Activated naive CD8-positive, alpha-beta T cell treated with anti-CD3 and anti-CD28 coated beads for 36 hours (primary cell): ENCODE results near the gene POU2F2. TPM values are rescaled to one million over a fixed set of nuclear protein-coding genes. Genes with fewer than 3 reads are reported as not detected.
A peak's percentile ranks its signal among the peaks of the same experiment; 100 is the strongest.
"Not testable (repeated sequence)": the region's sequence is repeated elsewhere in the genome, so short reads cannot be mapped to it uniquely, and the experiment has no call there.

ENCODE experiments used
- DNase-seq: peaks from one replicate; pipeline ENCODE4 v3.0.0; 2021
- H3K27ac Mint-ChIP-seq: one replicate; pipeline ENCODE4 v1.8.0; 2022; ENCODE audit warnings: mild to moderate bottlenecking, moderate library complexity, mixed read lengths
- H3K27me3 Mint-ChIP-seq: one replicate; pipeline ENCODE4 v1.8.0; 2022; ENCODE audit warnings: mild to moderate bottlenecking, mixed read lengths
- H3K36me3 Mint-ChIP-seq: one replicate; pipeline ENCODE4 v1.8.0; 2021; ENCODE audit warnings: mild to moderate bottlenecking, mixed read lengths
- H3K4me1 Mint-ChIP-seq: one replicate; pipeline ENCODE4 v1.8.0; 2021; ENCODE audit warnings: mixed read lengths
- H3K4me3 Mint-ChIP-seq: one replicate; pipeline ENCODE4 v1.8.0; 2022; ENCODE audit warnings: mild to moderate bottlenecking, moderate library complexity, mixed read lengths
- H3K9me3 Mint-ChIP-seq: one replicate; pipeline ENCODE4 v1.8.0; 2022; ENCODE audit warnings: mixed read lengths
- total RNA-seq, 2 experiments: library from RNA; stranded (reverse); gene quantifications; one replicate each; pipeline ENCODE4 v1.2.3, GENCODE V29; 2021

Gene POU2F2
- total RNA-seq, 2 experiments from 2014 or later, result 50.8 to 52.2 TPM

GRCh38 chr19:42108527-42109389 lies 23.5 kb downstream of the POU2F2 start:
- H3K4me3 Mint-ChIP-seq, result no peak overlapping the region
- H3K4me1 Mint-ChIP-seq, result peaks cover 50% of the 10 kb centered on the region
- H3K36me3 Mint-ChIP-seq, result peaks cover 31% of the 10 kb centered on the region
- no peaks in the 10 kb centered on the region for H3K9me3 Mint-ChIP-seq
- no peaks in the 10 kb centered on the region for H3K27me3 Mint-ChIP-seq
- peak overlapping the region; percentile 22 for H3K27ac Mint-ChIP-seq
- peak; percentile 83 for DNase-seq

DNA sequence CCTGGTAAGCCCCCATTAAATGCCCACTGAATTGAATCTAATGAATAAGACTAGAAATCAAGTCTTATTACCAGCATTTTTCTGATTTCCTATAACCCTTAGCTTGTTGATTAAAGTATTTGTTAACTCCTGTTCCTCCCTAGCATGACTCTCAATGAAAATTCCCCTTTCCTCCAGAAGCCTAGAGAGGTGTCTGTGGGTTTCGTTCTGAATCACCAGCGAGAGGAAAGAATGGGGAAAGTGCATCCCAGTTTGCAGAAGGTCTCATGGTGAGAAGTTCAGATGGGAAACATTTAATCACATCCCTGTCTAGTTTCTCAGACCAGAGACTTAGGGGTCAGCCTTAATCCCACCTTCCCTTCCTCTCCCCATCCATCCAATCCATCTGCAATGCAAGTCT lies 26.9 kb downstream of the POU2F2 start:
- H3K36me3 Mint-ChIP-seq, result peaks cover 13% of the 10 kb centered on the region
- no peak overlapping the region for H3K4me3 Mint-ChIP-seq
- no peaks in the 10 kb centered on the region for H3K9me3 Mint-ChIP-seq
- H3K4me1 Mint-ChIP-seq, result peaks cover 31% of the 10 kb centered on the region
- no peak for DNase-seq
- H3K27ac Mint-ChIP-seq, result peak overlapping the region; percentile 65
- H3K27me3 Mint-ChIP-seq, result no peaks in the 10 kb centered on the region

- Mint-ChIP-seq H3K27me3 (no peaks in the 10 kb centered on the region), H3K36me3 (peaks cover 19% of the 10 kb centered on the region), H3K9me3 (no peaks in the 10 kb centered on the region), H3K27ac (no peak overlapping the region), H3K4me1 (peaks cover 24% of the 10 kb centered on the region), H3K4me3 (no peak overlapping the region)
- DNase-seq, result no peak
Observed at GRCh38 chr19:42102877-42103276, 29.4 kb downstream of the POU2F2 start.

- not testable (repeated sequence) for H3K9me3 Mint-ChIP-seq, H3K27me3 Mint-ChIP-seq, DNase-seq, H3K27ac Mint-ChIP-seq, H3K4me3 Mint-ChIP-seq
- H3K4me1 Mint-ChIP-seq, result peaks cover 11% of the 10 kb centered on the region
- peaks cover 20% of the 10 kb centered on the region for H3K36me3 Mint-ChIP-seq
Observed at GRCh38 chr19:42100241-42100640, 32.0 kb downstream of the POU2F2 start.

DNA sequence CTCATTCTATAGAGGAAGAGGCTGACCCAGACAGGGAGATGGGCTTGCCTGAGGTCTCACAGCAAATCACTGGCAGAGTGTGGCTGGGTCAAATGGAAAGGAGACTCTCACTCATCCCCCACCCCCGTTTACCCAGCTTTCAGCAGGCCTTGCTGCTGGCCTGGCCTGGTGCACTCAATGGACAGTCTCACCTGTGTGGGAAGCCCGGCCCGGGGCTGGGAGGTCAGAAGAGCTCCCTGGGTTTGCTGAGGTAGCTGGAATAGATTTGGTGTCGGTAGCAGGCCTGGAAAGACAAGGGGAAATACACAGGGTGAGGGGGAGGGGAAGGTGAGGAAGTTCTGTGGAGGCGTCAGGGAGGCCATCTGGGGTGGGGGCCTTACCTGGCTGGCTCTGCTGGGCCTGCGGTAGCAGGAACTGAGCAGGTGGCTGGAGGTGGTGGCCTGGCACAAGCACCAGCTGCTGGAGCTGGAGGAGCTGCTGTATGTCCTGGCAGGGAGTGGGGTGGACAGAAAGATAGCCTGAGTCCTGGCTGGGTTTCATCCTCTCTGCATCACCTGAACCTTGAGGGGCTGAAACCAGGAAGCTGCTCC lies 32.8 kb downstream of the POU2F2 start:
- Mint-ChIP-seq H3K4me3 (no peak overlapping the region), H3K27me3 (no peaks in the 10 kb centered on the region), H3K9me3 (no peaks in the 10 kb centered on the region), H3K4me1 (peaks cover 5% of the 10 kb centered on the region), H3K27ac (no peak overlapping the region), H3K36me3 (peaks cover 19% of the 10 kb centered on the region)
- no peak for DNase-seq

DNA sequence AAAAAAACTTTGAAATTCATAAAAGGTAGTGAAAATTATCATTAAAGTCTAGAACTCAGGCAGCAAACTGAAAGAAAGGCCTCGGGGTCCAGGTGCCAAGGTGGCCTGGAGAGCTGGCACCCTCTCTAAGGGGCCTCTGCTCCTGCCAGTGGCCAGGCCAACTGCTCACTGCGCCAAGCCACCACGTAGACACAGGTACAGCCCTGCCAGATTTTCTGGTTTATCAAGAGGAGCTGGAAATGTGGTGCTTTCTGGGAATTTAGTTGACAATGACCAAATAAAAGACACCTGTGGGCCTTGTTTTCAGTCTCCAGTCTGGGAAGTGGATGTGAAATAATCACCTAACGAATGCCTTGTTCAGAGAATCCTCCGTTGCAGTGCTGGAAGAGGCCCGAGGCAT lies 33.5 kb downstream of the POU2F2 start:
- H3K27ac Mint-ChIP-seq, result no peak overlapping the region
- H3K9me3 Mint-ChIP-seq, result no peaks in the 10 kb centered on the region
- no peak overlapping the region for H3K4me3 Mint-ChIP-seq
- no peaks in the 10 kb centered on the region for H3K27me3 Mint-ChIP-seq
- no peak for DNase-seq
- peaks cover 24% of the 10 kb centered on the region for H3K36me3 Mint-ChIP-seq
- peaks cover 2% of the 10 kb centered on the region for H3K4me1 Mint-ChIP-seq

GRCh38 chr19:42097461-42097860 lies 34.8 kb downstream of the POU2F2 start:
- peaks cover 2% of the 10 kb centered on the region for H3K4me1 Mint-ChIP-seq
- no peak overlapping the region for H3K4me3 Mint-ChIP-seq
- H3K27me3 Mint-ChIP-seq, result no peaks in the 10 kb centered on the region
- peaks cover 25% of the 10 kb centered on the region for H3K36me3 Mint-ChIP-seq
- no peak overlapping the region for H3K27ac Mint-ChIP-seq
- no peak for DNase-seq
- no peaks in the 10 kb centered on the region for H3K9me3 Mint-ChIP-seq

DNA sequence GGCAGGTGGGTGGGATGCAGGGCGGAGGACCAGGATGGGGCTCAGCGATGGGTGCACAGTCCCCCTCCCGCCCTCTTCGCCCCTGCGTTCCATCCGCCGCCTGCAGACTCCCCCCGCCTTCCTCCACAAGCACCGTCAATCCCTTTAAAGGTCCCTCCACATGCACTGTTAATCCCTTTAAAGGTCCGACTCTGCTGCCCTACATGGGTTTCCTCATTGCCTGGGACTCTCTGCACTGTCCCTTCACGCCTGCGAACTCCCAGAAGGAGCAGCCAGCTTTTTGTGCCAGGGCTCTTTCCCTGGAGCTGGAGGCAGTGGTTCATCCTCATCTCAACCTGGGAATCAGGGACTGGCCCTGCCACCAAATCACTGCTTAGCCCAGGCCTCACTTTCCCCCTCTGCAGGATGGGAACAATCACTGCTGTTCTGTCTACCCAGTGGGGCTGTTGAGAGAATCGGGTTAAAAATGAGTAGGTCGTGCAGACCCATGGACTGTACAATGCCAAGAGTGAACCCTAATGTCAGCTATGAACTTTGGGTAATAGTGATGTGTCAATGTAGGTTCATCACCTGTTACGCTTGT lies 35.9 kb downstream of the POU2F2 start:
- no peak for DNase-seq
- Mint-ChIP-seq H3K27me3 (no peaks in the 10 kb centered on the region), H3K4me3 (no peak overlapping the region), H3K36me3 (peaks cover 26% of the 10 kb centered on the region), H3K4me1 (no peaks in the 10 kb centered on the region), H3K27ac (no peak overlapping the region), H3K9me3 (no peaks in the 10 kb centered on the region)

DNA sequence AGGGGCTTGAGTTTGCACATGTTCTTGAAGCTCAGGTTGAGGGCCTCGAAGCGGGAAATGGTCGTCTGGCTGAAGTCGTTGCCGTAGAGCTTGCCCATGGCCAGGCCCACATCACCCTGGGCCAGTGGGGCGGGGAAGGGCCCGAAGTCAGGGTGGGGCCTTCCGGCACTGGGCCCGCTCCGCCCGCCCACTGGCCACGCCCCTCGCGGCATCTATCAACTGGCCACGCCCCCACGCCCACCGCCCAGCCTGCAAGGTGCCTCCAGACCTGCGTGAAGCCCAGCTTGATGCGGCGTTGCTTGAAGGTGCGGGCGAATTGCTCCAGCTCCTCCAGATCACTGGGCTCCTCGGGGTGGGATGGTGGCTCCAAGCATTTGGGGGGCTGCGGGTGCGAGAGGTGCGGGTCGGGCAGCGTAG lies 36.4 kb downstream of the POU2F2 start:
- Mint-ChIP-seq H3K27ac (no peak overlapping the region), H3K4me3 (no peak overlapping the region), H3K36me3 (peaks cover 29% of the 10 kb centered on the region), H3K9me3 (no peaks in the 10 kb centered on the region), H3K27me3 (no peaks in the 10 kb centered on the region), H3K4me1 (peaks cover 4% of the 10 kb centered on the region)
- no peak for DNase-seq

- H3K27ac Mint-ChIP-seq, result no peak overlapping the region
- peaks cover 8% of the 10 kb centered on the region for H3K4me1 Mint-ChIP-seq
- peaks cover 33% of the 10 kb centered on the region for H3K36me3 Mint-ChIP-seq
- DNase-seq, result no peak
- H3K9me3 Mint-ChIP-seq, result no peaks in the 10 kb centered on the region
- H3K4me3 Mint-ChIP-seq, result no peak overlapping the region
- H3K27me3 Mint-ChIP-seq, result no peaks in the 10 kb centered on the region
Observed at GRCh38 chr19:42095142-42095813, 37.0 kb downstream of the POU2F2 start.

DNA sequence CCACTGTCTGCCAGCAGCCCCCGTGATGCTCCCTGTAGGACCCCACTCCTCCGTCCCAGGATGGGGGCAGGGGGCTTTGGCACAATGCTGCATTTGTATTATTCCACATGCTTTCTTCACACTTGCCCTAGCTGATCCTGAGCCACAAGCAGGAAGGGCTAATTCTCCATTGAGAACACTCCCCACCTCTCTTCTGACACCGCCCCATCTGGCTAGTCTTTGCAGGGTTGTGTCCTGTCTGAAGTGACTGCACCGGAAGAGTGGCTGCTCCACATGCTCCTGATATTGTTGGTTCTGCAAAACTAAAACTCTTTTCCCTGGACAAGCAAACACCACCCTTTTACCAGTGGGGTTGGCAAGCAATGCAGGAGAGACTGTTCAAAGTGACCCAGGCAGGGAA lies 38.3 kb downstream of the POU2F2 start:
- DNase-seq, result no peak
- H3K27ac Mint-ChIP-seq, result no peak overlapping the region
- no peak overlapping the region for H3K4me3 Mint-ChIP-seq
- peaks cover 29% of the 10 kb centered on the region for H3K36me3 Mint-ChIP-seq
- H3K27me3 Mint-ChIP-seq, result no peaks in the 10 kb centered on the region
- peaks cover 19% of the 10 kb centered on the region for H3K4me1 Mint-ChIP-seq
- no peaks in the 10 kb centered on the region for H3K9me3 Mint-ChIP-seq

DNA sequence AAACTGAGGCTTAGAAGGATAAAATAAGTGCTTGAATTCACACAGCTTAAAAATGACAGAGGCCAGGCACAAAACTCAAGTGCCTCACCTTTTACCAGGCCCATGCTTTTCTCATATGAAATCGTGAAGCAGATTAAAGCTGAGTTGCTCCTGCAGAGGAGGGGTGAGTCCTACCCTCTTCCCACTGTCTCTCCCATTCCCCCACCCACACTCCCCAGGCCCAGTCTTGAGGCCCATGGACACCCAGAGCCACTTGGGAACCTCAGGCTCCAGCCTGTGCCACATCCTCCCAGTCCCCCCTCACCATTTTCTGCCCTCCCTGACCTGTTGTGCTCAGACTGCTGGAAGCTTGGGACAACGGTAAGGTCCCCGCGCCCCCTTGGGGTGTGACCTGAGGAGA lies 38.7 kb downstream of the POU2F2 start:
- H3K4me3 Mint-ChIP-seq, result no peak overlapping the region
- H3K9me3 Mint-ChIP-seq, result no peaks in the 10 kb centered on the region
- no peak overlapping the region for H3K27ac Mint-ChIP-seq
- peaks cover 22% of the 10 kb centered on the region for H3K4me1 Mint-ChIP-seq
- peaks cover 30% of the 10 kb centered on the region for H3K36me3 Mint-ChIP-seq
- no peak for DNase-seq
- no peaks in the 10 kb centered on the region for H3K27me3 Mint-ChIP-seq

DNA sequence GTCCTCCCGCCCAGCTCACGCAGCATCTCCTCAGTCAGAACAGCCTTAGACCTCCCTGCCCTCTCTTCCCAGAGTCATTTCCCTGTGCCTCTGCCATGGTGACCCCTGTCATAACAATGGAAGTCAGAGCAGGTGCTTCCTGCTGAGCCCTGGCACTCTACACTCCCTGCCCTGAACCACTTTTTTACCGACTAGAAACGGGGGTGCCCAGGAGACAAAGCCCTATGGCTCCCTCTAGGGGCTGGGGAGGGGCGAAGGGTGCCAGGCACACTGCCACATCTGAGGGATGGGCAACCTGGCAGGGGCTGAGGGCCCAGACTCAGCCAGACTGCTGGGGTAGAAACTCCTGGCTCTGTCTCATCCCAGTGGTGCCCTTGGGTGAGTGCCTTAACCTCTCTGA lies 39.9 kb downstream of the POU2F2 start:
- peak; percentile 44 for DNase-seq
- Mint-ChIP-seq H3K9me3 (no peaks in the 10 kb centered on the region), H3K36me3 (peaks cover 30% of the 10 kb centered on the region), H3K27ac (no peak overlapping the region), H3K4me1 (peaks cover 24% of the 10 kb centered on the region), H3K27me3 (no peaks in the 10 kb centered on the region), H3K4me3 (no peak overlapping the region)

DNA sequence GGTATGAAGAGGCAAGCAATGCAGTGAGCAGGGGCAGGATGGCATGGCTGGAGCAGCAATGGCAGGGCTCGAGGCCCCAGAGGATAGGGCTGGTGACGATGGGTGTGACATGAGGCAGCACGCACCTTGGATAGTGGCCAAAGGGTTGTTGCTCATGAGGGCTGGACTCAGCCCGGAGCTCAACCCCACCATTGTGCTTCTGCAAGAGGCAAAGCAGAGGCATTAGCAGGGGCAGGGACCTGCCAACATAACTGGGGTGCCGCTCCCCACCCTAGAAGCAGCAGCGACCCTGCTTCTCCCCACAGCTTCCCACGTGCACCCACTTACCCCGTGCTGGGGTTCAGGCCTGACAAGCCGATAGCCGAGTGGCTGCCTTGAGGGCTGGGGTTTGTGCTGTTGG lies 40.5 kb downstream of the POU2F2 start:
- Mint-ChIP-seq H3K27me3 (no peaks in the 10 kb centered on the region), H3K9me3 (no peaks in the 10 kb centered on the region), H3K4me1 (peaks cover 24% of the 10 kb centered on the region)

DNA sequence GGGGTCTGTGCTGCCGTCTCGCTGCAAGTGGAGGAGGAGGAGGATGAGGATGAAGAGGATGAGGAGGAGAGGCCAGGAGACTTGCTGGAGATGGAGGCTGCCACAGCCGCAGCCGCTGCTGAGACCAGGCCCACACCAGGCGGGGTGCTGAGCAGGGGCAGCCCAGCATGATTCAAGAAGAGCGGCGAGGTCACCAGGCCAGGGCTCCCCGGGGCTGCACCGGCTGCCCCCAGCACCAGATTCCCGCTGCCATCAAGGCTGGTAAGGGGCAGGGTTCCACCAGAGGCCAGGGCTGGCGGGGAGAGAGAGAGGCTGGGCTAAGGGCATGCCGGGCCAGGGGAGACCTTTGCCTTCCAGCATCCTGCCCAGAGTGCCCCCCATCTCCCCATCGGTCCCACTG lies 40.9 kb downstream of the POU2F2 start:
- H3K9me3 Mint-ChIP-seq, result no peaks in the 10 kb centered on the region
- peaks cover 23% of the 10 kb centered on the region for H3K36me3 Mint-ChIP-seq
- no peak for DNase-seq
- H3K27ac Mint-ChIP-seq, result peak overlapping the region; percentile 51
- no peaks in the 10 kb centered on the region for H3K27me3 Mint-ChIP-seq
- no peak overlapping the region for H3K4me3 Mint-ChIP-seq
- H3K4me1 Mint-ChIP-seq, result peaks cover 24% of the 10 kb centered on the region

More for the DNA sequence above, 40.5 kb downstream of the POU2F2 start:
- peaks cover 27% of the 10 kb centered on the region for H3K36me3 Mint-ChIP-seq
- no peak overlapping the region for H3K4me3 Mint-ChIP-seq
- no peak overlapping the region for H3K27ac Mint-ChIP-seq
- no peak for DNase-seq
